8988T (cell line): ENCODE results near the gene CPT1B.
A peak's percentile ranks its signal among the peaks of the same experiment; 100 is the strongest.
"Not testable (repeated sequence)": the region's sequence is repeated elsewhere in the genome, so short reads cannot be mapped to it uniquely, and the experiment has no call there.

Source experiments
- DNase-seq: peaks from one replicate; pipeline ENCODE4 v3.0.0; 2011

CPT1B gene

DNA sequence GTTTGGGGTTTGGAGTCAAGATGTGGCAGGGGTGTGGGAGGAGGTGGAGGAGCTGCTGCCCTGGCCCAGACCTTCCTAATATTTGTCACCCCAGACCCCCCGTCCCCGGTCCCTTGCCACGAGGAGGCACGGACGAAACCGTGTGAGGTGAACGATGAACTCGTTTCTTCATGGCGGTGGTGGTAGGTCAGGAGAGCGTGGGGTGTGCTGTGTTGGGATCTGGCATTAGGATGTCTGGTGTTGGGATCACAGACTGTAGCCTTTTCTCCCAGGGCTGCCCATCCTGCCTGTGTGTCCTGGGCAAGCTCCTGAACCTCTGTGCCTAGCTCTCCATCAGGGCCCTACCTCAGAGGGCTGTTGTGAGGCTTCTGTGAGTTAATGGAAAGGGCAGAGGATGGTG lies 30.8 kb upstream of the CPT1B start:
- DNase-seq, result no peak

DNA sequence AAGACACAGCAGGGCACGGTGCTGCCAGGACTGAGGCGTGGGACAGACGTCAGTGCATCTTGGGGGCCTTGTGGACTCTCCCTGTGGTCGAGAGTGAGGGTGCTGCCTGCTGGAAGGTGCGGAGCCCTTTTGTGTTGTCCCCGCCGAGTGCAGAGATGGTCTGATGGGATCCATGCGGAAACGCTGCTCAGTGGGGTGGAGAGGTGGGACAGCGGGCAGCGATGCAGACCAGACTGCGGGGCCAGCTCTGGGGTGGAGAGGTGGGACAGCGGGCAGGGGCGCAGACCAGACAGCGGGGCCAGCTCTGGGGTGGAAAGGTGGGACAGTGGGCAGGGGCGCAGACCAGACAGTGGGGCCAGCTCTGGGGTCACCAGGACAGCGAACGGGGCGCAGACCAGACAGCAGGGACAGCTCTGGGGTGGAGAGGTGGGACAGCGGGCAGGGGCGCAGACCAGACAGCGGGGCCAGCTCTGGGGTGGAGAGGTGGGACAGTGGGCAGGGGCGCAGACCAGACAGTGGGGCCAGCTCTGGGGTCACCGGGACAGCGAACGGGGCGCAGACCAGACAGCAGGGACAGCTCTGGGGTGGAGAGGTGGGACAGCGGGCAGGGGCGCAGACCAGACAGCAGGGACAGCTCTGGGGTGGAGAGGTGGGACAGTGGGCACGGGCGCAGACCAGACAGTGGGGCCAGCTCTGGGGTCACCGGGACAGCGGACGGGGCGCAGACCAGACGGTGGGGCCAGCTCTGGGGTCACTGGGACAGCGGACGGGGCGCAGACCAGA lies 30.0 kb upstream of the CPT1B start:
- not testable (repeated sequence) for DNase-seq

DNA sequence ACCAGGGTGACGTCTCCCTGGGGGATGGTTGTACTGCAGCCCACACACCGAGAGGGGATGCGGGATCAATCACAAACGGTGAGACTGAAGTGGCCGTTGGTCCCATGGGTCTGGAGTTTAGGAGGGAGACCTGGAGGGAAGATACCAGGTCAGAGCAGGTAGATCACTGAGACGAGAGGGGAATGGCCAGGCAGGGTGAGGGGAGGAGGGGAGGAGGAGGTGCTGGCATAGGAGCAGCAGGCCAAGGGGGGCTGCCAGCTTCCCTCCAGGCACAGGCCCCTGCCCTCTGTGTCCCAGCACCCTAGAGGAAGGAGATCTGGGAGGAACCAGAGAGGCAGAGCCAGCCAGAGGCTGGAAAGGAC lies 29.4 kb upstream of the CPT1B start:
- DNase-seq, result no peak

DNA sequence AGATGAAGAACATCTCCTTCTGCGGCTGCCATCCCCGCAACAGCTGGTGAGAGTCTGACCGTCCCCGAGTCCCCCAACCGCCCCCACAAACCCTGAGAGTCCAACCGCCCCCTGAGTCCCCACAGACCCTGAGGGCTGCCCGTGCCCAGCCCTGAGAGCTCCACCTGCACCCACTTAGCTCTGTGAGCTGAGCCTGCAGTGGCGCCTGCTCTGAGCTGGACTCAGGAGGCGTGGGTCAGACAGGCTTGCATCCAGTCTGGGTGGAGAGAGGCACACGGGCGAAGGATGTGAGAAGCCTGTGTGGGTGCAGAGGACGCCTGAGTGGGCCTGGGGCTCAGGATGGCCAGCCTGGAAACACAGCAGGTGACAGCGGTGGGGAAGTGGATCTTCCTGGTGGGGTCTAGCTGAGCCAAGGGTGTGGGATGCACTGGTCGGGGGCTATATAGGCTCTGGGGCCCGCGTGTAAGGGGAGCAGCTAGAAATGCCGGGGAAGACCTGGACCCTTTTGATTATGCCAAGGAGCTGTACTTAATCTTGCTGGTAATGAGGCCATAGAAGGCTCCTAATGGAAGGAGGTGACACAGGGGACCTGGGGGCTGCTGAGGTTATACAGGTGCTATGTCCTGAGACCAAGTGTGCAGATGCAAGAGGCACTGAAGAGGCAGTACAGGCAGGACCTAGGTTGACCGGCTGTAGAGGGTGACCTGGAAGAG lies 28.9 kb upstream of the CPT1B start:
- no peak for DNase-seq

DNA sequence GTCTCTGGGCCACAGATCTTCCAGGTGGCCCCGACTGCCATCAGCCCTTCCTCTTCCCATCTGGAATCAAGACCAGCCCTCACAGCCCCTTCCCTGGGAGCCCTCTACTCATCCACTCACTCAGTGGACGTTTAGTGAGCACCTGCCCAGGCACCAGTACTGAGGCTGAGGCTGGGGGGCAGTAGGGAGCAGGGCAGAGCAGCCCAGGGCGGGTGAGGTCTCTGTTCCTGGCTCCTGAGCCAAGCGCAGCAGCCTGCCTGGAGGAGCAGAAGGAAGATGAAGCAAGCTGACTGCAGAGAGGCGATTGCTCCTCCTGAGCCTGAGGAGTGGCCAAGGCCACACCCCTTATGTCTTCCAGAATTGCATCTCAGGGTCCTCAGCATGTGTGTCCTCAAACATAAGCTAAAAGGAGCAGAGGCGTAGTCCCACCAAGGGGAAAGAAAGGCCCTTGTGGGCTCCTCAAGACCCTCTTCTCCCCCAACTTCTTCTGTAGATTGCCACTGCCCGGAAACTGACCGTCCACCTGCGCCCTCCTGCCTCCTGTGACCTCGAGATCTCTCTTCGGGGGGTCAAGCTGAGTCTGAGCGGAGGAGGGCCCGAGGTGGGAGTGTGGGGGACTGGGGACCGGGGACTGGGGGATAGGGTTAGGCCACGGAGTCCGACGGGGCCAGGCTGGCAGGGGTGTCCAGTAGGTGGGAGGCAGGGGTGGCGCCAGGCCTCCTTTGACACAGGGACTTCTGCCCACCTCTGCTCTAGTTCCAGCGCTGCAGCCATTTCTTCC lies 28.1 kb upstream of the CPT1B start:
- peak; percentile 83 for DNase-seq

DNA sequence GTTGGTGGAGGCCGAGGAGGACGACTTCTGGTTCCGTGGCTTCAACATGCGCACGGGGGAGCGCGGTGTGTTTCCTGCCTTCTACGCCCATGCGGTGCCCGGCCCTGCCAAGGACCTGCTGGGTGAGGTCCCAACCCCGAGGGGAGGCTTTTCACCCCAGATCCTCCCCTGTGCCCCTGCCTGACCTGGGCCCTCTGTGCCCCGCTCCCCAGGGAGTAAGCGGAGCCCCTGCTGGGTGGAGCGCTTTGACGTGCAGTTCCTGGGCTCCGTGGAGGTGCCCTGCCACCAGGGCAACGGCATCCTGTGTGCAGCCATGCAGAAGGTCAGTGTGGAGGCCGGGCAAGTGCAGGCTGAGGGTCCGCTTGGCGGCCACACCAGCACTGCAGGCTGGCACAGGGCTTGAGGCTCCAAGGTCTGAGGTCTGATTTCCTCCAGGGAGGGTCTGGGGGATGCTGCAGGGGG lies 27.4 kb upstream of the CPT1B start:
- no peak for DNase-seq

DNA sequence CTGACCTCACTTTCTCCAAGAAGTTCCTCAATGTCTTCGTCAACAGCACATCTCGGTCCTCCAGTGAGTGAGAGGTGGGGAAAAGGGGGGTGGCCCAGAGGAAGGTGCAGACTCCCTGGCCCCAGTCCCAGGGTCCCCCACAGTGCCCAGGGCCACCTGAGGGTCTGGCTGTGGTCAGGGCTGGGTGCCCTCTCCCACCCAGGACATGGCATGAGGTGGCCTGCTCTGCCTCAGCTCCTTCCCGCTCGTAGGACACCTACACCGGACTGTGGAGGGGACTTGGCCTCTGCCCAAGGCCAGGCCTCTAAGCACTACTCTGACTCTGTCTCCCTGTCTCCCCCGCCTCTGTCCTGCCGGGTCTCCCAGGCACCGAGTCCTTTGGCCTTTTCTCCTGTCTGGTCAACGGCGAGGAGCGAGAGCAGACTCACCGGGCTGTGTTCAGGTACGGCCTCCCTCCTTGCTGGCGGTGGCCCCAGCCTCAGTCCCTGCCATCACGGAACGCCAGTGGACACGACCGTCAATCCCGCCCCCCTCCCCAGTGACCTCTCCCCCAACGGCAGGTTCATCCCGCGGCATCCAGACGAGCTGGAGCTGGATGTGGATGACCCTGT lies 26.9 kb upstream of the CPT1B start:
- DNase-seq, result peak; percentile 35

DNA sequence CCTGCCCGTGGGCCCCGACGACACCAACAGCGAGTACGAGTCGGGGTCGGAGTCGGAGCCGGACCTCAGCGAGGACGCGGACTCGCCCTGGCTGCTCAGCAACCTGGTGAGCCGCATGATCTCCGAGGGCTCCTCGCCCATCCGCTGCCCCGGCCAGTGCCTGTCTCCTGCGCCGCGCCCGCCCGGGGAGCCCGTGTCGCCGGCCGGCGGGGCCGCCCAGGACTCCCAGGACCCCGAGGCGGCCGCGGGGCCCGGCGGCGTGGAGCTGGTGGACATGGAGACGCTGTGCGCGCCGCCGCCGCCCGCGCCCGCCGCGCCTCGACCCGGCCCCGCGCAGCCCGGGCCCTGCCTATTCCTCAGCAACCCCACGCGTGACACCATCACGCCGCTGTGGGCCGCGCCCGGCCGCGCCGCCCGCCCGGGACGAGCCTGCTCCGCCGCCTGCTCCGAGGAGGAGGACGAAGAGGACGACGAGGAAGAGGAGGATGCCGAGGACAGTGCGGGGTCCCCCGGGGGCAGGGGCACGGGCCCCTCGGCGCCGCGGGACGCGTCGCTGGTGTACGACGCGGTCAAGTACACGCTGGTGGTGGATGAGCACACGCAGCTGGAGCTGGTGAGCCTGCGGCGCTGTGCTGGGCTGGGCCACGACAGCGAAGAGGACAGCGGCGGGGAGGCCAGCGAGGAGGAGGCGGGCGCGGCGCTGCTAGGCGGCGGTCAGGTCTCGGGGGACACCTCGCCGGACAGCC lies 26.2 kb upstream of the CPT1B start:
- no peak for DNase-seq

DNA sequence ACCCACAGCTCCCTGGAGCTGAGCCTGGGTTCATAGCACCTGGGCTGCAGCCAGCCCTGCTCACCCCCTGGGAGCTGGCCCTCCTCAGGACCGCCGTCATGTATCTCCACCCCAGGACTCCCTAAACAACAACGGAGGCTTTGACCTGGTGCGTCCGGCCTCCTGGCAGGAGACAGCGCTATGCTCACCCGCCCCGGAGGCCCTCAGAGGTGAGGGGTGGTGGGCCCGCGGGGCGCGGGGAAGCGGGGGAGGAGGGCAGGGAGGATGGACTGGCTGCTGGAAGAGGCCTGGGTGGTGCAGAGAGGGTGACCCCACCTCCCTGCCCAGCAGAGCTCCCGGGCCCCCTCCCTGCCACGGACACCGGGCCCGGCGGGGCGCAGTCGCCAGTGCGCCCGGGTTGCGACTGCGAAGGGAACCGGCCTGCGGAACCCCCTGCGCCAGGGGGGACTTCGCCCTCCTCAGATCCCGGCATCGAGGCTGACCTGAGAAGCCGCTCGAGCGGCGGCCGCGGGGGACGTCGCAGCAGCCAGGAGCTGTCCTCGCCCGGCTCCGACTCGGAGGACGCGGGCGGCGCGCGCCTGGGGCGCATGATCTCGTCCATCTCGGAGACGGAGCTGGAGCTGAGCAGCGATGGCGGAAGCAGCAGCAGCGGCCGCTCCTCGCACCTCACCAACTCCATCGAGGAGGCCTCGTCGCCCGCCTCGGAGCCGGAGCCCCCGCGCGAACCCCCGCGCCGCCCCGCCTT lies 25.5 kb upstream of the CPT1B start:
- DNase-seq, result no peak

DNA sequence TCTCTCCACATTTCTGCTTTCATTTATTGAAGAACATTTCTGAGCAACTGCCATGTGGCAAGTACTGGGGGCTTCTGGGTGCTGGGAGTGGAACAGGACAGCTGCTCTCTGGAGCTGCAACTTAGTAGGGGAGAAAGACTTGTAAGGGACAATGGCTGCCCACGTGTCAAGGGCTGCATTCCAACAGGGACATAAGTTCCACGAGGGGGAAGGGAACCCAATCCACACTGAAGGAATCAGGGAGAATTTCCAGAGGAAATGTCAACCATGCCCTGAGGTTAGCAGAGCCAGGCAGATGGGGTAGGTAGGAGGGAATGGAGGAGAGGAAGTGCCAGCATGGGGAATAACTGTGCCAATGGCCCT lies 24.1 kb upstream of the CPT1B start:
- DNase-seq, result no peak

DNA sequence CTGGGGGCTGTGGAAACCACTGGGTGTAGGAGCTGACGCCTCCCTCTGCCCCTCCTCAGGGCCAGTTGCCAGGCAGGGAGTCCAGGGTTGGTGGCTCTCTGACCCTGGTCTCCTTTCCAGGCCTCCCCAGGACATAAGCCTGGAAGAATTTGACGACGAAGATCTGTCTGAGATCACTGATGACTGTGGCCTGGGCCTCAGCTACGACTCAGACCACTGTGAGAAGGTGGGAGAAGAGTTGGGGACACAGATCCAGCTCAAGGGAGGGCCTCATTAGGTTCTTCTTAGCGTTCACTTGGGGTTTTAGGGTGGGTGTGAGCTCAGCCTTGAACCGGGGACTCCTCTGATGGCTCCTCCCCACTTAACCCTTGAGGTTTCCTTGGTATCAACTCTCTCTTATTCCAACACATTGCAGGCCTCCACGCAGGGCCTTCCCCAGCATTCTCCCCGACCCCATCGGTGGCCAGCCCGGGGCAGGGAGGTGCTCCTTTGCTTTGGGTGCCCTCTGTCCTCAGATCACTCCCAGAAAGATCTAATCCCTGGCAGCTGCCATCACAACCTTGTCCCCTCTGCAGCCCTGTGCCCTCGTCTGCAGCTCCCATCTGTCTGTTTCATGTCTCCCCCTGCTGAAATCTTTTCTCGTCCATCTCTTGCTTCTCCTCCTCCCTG lies 23.6 kb upstream of the CPT1B start:
- no peak for DNase-seq

DNA sequence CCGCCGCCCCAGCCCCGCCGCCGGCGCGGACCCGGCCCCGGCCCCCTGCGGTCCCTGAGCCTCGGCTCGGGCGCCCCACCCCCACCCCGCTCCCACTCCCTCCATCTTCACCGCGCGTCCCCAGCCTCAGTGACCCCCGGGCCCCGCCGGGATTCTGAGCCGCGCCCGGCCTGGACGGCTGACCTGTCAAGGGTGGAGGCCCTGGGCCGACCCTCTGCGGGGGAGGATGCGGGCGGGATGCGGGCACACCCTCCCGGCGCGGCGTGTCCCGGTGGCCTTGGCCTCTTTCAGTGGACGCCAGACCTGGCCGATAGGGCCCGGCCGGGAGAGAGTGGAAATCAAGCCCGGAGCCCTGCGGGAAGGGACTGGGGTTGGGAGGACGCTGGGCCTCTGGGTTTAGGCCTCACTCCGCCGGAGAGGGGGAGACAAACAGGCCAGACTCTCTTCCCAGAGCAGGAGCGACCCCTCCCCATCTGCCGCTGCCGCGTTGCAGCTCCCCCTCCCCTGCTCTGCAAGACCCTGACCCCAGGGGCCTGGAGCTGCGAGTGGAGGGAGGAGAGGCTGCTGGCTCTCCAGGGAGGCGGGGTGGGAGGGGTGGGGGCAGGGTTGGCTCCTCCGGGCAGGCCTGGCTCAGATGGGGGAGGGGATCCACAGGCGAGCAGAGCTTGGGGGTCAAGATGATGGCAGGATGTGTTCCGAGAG lies 22.9 kb upstream of the CPT1B start:
- no peak for DNase-seq

DNA sequence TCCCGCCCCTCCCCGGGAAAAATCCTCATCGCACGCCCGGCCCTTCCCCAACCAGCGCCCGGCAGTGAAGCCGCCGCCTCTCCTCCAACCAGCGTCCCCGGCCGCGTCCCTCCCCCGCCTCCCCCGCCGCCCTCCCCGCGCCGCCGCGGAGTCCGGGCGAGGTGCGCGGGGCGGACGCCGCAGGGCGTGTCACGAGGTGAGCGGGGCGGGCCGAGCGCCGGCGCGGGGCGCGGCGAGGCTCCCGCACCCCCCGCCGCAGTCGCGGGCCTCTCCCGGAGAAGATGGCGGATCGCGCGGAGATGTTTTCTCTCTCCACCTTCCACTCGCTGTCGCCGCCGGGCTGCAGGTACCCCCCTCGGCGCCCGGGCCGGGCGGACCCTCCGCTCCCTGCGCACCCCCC lies 22.3 kb upstream of the CPT1B start, which contains the start of gene MAPK8IP2:
Gene MAPK8IP2 (plus strand): TSS at position 256 of the 400 bp plus-strand sequence. CDS start 26 bp downstream, at position 282.
- peak; percentile 79 for DNase-seq

DNA sequence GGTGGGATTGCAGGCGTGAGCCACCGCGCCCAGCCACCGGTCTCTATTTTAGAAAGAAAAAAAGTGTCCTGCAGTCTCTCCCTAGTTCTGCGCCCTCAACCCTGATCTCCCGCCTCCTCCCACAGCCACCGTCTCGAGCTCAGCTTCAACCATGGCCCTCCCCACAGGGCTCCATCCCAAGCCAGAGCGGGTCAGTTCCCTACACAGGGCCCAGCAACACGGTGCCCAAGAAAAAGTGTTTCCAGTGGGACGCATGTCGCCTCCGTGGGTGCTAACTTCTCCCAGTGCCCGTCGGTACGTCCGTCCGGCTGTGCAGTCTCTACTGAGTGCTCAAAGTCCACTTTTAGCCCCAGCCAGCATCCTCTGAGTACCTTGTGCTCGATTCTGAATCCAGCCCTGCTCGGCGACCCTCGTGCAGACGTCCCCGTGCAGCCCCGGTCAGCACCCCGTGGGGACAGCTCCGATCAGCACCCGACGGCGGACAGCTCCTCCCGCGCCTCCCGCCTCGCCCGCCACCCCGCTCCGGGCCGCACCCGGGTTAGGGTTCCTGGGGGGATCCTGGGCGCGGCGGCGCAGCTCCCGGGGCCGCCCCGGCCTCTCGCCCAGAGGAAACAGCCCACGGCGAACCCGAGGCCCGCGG lies 21.7 kb upstream of the CPT1B start:
- DNase-seq, result peak; percentile 96

DNA sequence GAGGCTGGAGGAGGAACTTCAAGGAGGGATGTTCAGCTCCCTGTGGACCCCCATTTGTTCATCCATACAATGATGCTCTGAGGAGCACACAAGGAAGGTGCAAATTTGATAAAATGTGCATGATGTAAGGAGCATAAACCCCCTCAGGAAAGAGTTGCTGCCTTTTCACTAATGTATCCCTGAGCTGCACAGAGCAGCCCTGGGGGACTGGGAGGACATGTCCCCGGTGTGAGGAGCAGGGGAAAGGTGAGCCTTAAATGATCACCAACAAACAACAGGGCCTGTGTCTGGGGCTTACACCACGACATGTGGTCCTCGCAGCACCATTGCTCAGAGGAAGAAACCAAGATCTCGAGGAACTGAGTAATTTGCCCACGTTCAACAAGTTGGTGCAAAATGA lies 18.9 kb upstream of the CPT1B start:
- DNase-seq, result no peak

DNA sequence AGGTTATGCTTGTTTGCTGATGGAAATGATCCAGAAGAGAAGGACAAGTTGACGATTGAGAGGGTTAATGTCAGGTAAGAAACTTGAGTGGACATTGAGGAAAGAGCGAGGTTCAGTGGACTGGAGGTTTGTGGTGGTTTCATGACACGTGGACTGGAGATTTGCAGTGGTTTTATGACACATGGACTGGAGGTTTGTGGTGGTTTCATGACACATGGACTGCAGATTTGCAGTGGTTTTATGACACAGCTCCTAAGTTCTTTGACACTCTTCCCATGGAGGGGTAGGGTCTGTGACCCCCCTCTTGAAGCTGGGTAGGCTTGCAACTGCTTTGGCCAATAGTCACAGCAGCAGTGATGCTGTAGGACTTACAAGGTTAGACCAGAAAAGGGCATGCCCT lies 17.0 kb upstream of the CPT1B start:
- DNase-seq, result no peak

DNA sequence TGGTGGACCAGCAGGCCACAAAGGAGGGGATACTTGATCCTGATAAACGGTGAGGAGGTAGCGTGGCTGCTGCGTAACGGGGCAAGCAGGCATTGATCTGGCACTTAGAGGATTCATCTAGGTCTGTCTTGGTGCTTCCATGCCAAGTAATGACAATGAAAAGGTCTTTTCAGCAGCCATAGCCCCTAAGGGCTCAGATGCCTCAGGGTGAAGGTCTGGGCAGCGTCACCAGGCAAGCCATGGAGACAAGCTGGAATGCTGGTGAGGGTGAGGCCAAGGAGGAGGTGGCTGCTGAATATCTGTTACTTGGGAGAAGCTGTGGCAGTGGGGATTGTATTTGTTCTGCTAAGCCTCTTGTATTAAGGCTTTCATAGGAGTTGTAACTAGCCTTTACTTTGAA lies 9.2 kb upstream of the CPT1B start:
- no peak for DNase-seq

DNA sequence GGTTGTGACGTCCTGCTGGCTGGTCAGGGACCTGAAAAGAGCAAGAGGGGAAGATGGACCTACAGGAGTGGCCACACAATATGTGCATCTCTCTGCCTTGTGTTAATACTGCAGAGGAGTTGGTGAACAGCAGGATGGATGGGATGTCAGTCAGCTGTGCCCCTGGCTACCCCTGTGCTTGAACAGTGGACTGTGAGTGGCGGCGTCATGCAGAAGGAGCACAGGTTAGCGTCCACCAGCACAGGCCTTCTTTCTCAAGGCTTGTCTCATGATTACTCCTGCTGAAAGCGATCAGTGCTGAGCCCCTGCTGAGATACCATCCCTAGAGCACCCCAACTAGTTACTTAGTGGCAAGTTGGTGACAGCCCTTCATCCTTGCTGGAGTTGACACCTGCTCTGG lies 8.2 kb upstream of the CPT1B start:
- DNase-seq, result no peak

DNA sequence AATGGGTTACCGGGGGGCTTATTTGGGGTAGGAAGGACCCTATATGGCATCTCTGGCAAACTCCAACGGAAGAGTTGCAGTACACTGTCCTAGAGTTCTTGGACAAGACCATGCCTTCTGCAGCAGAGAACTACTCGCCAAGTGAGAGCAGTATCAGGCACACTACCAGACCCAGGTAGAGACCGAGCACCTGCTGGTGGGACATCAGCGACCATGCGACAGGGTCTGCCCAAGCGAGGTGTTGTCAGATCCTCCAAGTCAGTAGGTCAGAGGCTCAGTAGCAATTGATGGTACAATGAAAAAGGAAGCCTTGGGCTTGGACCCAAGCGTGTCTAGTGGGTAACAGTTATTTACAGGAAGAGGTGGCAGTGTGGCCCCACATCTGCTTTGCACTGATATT lies 7.6 kb upstream of the CPT1B start:
- DNase-seq, result no peak

DNA sequence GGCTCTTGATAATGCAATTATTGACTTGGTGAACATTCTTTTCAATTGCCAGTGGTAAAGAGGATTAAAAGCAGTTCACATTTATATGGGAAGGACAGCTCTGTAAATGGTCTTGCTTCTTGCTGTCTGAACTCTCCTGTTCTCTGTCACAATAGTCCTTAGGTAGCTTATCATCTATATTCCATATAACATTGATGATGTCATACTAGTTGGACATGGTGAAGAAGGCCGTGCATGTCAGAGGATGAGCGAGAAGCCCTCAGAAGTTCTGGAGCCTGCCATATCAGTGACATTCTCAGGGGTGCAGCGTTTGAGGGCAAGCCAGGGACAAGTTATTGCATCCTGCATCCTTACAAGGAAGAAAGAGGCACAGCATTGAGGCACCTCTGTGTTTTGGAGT lies 7.0 kb upstream of the CPT1B start:
- DNase-seq, result no peak
